NT2/D1 (cell line): ENCODE measurements around the gene PRSS56.

ENCODE experiments used
- DNase-seq: peaks from one replicate; pipeline ENCODE4 v3.0.0-alpha.2; 2011; ENCODE audit warnings: low read depth, low spot score
- H3K27me3 ChIP-seq: 2 replicates; pipeline ENCODE4 v1.6.0; 2011; ENCODE audit warnings: mild to moderate bottlenecking; ENCODE audit not compliant: insufficient read length, insufficient read depth
- H3K36me3 ChIP-seq: 2 replicates; pipeline ENCODE4 v1.6.1; 2011; ENCODE audit warnings: mild to moderate bottlenecking, low read length, mixed read lengths; ENCODE audit not compliant: insufficient read depth, insufficient read length
- H3K4me1 ChIP-seq: 2 replicates; pipeline ENCODE4 v1.5.1; 2011; ENCODE audit not compliant: insufficient read depth, insufficient read length
- H3K4me3 ChIP-seq: 2 replicates; pipeline ENCODE4 v1.5.1; 2011; ENCODE audit warnings: low read depth; ENCODE audit not compliant: insufficient read length
- H3K9ac ChIP-seq: 2 replicates; pipeline ENCODE4 v1.6.0; 2011; ENCODE audit warnings: low read depth; ENCODE audit not compliant: insufficient read length
- H3K9me3 ChIP-seq: 2 replicates; pipeline ENCODE4 v1.5.1; 2011; ENCODE audit warnings: mild to moderate bottlenecking, low read length; ENCODE audit not compliant: insufficient read depth
- SUZ12 ChIP-seq: IDR thresholded peaks from 2 replicates; pipeline ENCODE4 v1.6.1; 2011; ENCODE audit not compliant: insufficient read length, insufficient read depth; ENCODE audit errors: extremely low read depth
- YY1 ChIP-seq: IDR thresholded peaks from 2 replicates; pipeline ENCODE4 v1.6.1; 2011; ENCODE audit not compliant: insufficient read length, insufficient read depth
- ZNF274 ChIP-seq: IDR thresholded peaks from 2 replicates; pipeline ENCODE4 v1.6.1; 2011; ENCODE audit warnings: mild to moderate bottlenecking, low read depth, low read length

PRSS56 gene

GRCh38 chr2:232492963-232493700, 27.1 kb upstream of the PRSS56 start:
- H3K27me3 ChIP-seq = peaks cover 16% of the 10 kb centered on the region
- no peaks in the 10 kb centered on the region for H3K9me3 ChIP-seq
- DNase-seq = no peak
- no peak overlapping the region for H3K4me3 ChIP-seq
- no peak overlapping the region for H3K9ac ChIP-seq
- no peaks in the 10 kb centered on the region for H3K36me3 ChIP-seq
- peaks cover 30% of the 10 kb centered on the region for H3K4me1 ChIP-seq
- TF ChIP-seq YY1 (no peak), ZNF274 (no peak), SUZ12 (no peak)

- no peak for DNase-seq
- no peak for TF ChIP-seq SUZ12
- TF ChIP-seq YY1 = no peak
- TF ChIP-seq ZNF274 = no peak
- H3K27me3 ChIP-seq = peaks cover 9% of the 10 kb centered on the region
- peaks cover 24% of the 10 kb centered on the region for H3K4me1 ChIP-seq
- no peaks in the 10 kb centered on the region for H3K36me3 ChIP-seq
- H3K9me3 ChIP-seq = no peaks in the 10 kb centered on the region
- no peak overlapping the region for H3K9ac ChIP-seq
- H3K4me3 ChIP-seq = no peak overlapping the region
Observed at GRCh38 chr2:232493701-232494474, 26.3 kb upstream of the PRSS56 start.

- no peaks in the 10 kb centered on the region for H3K36me3 ChIP-seq
- no peak for DNase-seq
- no peak overlapping the region for H3K9ac ChIP-seq
- peaks cover 24% of the 10 kb centered on the region for H3K4me1 ChIP-seq
- no peaks in the 10 kb centered on the region for H3K9me3 ChIP-seq
- TF ChIP-seq SUZ12 = no peak
- no peak for TF ChIP-seq YY1
- no peak for TF ChIP-seq ZNF274
- no peak overlapping the region for H3K4me3 ChIP-seq
- peaks cover 7% of the 10 kb centered on the region for H3K27me3 ChIP-seq
Observed at GRCh38 chr2:232494542-232494941, 25.6 kb upstream of the PRSS56 start.

GRCh38 chr2:232495292-232495691, 24.9 kb upstream of the PRSS56 start:
- H3K4me1 ChIP-seq = peaks cover 17% of the 10 kb centered on the region
- H3K36me3 ChIP-seq = no peaks in the 10 kb centered on the region
- no peak overlapping the region for H3K4me3 ChIP-seq
- DNase-seq = no peak
- peaks cover under 1% of the 10 kb centered on the region for H3K27me3 ChIP-seq
- no peaks in the 10 kb centered on the region for H3K9me3 ChIP-seq
- TF ChIP-seq ZNF274 (no peak), SUZ12 (no peak), YY1 (no peak)
- no peak overlapping the region for H3K9ac ChIP-seq

GRCh38 chr2:232496501-232497270, 23.5 kb upstream of the PRSS56 start:
- Histone ChIP-seq H3K4me1 (peaks cover 20% of the 10 kb centered on the region), H3K9me3 (no peaks in the 10 kb centered on the region), H3K9ac (no peak overlapping the region), H3K27me3 (peaks cover 7% of the 10 kb centered on the region), H3K36me3 (no peaks in the 10 kb centered on the region), H3K4me3 (no peak overlapping the region)
- no peak for DNase-seq
- no peak for TF ChIP-seq YY1
- no peak for TF ChIP-seq ZNF274
- TF ChIP-seq SUZ12 = no peak

GRCh38 chr2:232497348-232497747, 22.8 kb upstream of the PRSS56 start:
- peaks cover 23% of the 10 kb centered on the region for H3K4me1 ChIP-seq
- no peaks in the 10 kb centered on the region for H3K36me3 ChIP-seq
- TF ChIP-seq ZNF274 = no peak
- TF ChIP-seq SUZ12 = no peak
- no peak for TF ChIP-seq YY1
- peaks cover 8% of the 10 kb centered on the region for H3K27me3 ChIP-seq
- H3K4me3 ChIP-seq = no peak overlapping the region
- H3K9me3 ChIP-seq = no peaks in the 10 kb centered on the region
- no peak for DNase-seq
- no peak overlapping the region for H3K9ac ChIP-seq

GRCh38 chr2:232498452-232498851, 21.7 kb upstream of the PRSS56 start:
- Histone ChIP-seq H3K9ac (no peak overlapping the region), H3K4me3 (no peak overlapping the region), H3K36me3 (no peaks in the 10 kb centered on the region), H3K9me3 (no peaks in the 10 kb centered on the region), H3K27me3 (peaks cover 15% of the 10 kb centered on the region), H3K4me1 (peaks cover 18% of the 10 kb centered on the region)
- TF ChIP-seq YY1 (no peak), ZNF274 (no peak), SUZ12 (no peak)
- DNase-seq = no peak
